ENCODE results near the gene ADARB1.

- TF ChIP-seq YY1 (IDR thresholded peaks at IDR 0.05; ENCODE audit: insufficient read depth, insufficient read length): no peak
- no peak for TF ChIP-seq SUZ12 (IDR thresholded peaks at IDR 0.05; ENCODE audit: extremely low read depth, insufficient read depth, insufficient read length)
- TF ChIP-seq ZNF274 (IDR thresholded peaks at IDR 0.05; ENCODE audit: low read depth, low read length): no peak
These were observed 3.1 kb upstream of the ADARB1 start for GRCh38 chr21:45071078-45071873.

Measured in NT2/D1 (cell line).